NCI-H1694 (cell line): ENCODE results near the gene SYNPR.
A peak's percentile ranks its signal among the peaks of the same experiment; 100 is the strongest.
"Not testable (repeated sequence)": the region's sequence is repeated elsewhere in the genome, so short reads cannot be mapped to it uniquely, and the experiment has no call there.

Experiments
- DNase-seq: peaks from one replicate; lab custom pipeline; 2025; lab: John Stamatoyannopoulos, UW

SYNPR gene

DNA sequence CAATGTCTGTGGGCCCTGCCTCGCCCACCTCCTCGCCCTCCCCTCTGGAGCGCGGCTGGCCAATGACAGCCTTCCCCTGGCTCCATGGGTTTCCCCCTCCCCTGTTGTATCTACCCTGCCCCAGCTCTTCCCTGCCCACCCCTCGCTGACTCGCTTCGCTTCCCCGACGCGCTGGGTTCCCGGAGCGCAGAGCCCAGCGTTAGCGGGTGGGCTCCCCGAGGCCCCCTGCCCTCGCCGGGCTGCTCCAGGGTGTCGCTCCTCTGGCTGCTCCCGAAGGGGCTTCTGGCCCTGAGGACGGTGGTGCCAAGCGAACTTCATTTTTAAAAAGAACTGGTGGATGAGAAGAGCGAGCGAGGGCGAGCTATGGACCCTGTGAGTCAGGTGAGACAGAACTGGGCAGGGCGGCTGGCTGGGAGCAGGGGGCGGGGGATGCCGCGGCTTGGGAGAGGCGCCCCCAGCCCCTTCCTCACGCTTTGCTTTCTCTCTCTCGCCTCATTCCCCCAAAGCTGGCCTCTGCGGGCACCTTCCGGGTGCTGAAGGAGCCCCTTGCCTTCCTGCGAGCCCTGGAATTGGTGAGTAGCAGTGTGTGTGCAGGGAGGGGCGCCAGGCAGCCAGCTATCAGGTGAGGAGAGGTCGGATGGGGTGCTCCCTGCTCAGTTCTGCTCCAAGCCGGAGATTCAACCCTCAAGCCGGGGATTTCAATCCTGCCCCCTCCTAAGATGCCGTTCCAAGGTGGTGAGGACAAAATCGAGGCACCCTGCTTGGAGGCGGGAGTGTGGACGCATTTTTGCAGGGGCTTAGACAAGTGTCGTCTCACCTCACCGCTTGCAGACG is at the start of gene SYNPR:
TSS of gene SYNPR (plus strand) at position 138 of the 834 bp plus-strand sequence.
- DNase-seq: peak; percentile 9

DNA sequence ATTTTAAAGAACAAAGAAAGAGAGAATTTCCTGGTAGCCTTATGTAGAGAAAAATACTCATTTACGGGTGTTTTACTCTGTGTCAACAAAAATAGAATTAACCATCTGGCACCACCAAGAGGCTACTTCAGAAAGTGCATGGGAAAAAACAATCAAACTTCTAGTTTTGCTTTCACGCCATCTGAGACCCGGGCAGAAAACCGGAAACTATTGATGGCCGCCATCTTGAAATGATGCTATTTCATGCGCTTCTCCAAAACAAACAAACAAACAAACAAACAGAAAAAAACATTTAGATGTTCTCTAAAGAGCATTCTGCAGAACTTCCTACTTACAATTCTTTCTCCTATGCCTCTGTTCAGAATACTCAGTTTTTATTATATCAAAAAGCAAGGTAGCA is 49.4 kb upstream of the SYNPR start:
- peak; percentile 66 for DNase-seq

GRCh38 chr3:63230146-63230545 is 48.0 kb upstream of the SYNPR start:
- no peak for DNase-seq

DNA sequence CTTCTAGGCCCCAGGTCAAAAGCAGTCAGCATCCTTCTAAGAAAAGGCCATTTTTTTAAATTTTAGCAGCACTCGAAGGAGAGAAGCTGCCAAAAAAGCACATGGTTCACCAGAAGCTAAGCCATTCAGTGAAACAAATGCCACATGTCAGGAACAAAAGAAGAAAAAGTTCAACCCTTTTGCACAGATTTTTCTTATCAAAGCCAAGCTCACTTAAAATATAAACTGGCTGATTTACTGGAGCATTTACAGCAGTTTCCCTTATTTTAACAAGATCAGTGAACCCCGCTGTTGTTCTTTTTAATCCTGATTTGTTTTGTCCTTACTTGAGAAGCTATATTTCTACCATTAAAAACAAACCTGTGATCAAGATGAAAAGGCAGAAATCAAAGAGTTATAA is 46.5 kb upstream of the SYNPR start:
- DNase-seq: no peak

- no peak for DNase-seq
Measured at GRCh38 chr3:63232764-63233396, 45.2 kb upstream of the SYNPR start.

DNA sequence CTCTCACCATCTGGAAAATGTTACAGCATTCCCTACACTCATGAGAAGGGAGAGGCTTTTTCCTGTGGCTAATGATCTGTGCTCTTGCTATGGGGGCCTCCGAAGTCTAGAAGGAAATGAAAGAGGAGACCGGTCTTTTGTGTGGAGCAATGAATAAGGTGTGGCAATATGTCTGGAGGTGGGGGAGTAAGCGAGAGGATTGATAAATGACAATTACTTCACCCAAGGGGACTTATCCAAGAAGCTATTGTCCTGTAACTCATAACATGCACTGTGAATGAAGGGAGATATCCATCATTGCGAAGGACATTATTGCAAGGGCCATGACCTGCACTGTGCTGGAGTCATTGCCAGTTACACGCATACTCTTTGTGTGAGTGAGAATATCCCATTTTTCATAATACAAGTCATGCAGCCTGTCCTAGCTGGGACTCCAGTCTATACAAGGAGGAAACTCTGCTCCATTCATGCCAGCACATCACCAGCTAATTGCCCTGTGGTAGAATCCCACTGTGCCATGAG is 37.7 kb upstream of the SYNPR start:
- no peak for DNase-seq

DNA sequence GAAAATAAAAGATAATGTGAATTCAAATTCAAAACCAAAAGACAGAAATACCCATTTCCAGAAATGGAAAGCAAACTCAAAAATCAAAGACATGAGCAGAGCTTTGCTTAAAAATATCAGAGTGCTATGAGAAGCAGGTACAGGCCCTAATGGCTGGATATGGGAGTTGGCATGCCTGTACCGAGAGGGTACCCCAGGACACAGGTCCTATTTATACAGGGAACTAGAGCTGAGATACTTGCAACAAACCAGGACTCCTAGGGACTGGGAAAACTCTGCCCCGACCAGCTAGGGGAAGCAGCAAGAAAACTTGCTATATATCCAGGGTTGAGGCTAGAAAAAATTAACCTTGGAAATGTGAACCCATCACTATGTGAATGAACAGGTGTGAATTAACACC is 36.0 kb upstream of the SYNPR start:
- no peak for DNase-seq

GRCh38 chr3:63244486-63244885 is 33.6 kb upstream of the SYNPR start:
- no peak for DNase-seq

GRCh38 chr3:63245726-63246241 is 32.3 kb upstream of the SYNPR start:
- no peak for DNase-seq

DNA sequence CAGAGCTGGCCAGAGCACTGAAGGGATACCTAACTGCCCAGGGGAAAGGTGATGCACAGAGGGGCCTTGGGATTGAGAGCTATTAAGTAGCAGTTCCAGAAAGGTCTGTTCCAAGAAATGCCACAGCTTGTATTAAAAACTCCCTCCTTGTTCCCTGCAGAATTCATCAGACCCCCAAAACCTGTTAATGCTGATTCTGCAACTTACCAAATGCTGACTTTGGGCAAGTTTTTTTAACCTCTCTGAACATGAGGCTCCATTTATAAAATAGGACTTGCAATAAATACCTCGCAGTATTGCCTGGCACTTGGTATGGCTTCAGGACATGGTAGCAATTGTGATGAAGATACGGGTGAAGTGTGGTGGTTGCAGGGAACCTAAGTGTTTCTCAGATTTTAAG is 30.1 kb upstream of the SYNPR start:
- DNase-seq: no peak

GRCh38 chr3:63251499-63251898 is 26.6 kb upstream of the SYNPR start:
- DNase-seq: no peak

- DNase-seq: not testable (repeated sequence)
Measured at GRCh38 chr3:63255819-63256218, 22.3 kb upstream of the SYNPR start.

DNA sequence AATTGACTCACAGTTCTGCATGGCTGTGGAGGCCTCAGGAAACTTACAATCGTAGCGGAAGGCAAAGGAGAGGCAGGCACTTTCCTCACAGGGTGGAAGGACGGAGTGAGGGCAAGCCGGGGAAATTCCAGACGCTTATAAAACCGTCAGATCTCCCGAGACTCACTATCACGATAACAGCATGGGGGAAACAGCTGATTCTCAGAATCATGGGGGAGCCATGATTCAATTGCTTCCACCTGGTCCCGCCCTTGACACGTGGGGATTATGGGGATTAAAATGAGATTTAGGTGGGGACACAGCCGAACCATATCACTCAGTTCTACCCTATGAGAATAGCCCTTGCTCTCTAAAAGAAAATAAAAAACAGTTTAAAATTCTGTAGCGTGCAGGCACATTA is 13.4 kb upstream of the SYNPR start:
- no peak for DNase-seq

DNA sequence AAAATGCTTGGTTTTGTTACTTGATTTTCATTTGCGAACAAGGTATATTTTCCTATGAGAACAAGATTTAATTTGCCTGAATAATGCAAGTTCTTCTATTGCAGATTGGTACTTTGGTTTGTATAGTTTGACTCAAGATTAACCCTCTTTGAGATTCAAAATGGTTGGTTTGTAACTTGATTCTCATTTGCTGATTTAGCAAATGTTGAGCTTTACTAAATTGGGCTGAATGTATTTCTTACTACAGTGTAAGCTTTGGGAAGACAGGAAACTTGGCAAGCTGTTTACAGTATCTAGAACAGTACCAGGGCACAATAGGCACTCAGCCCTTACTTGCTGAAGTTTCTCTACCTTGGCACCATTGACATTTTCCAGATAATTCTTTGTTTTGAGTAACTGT is 3.7 kb upstream of the SYNPR start:
- DNase-seq: no peak

- no peak for DNase-seq
Measured at GRCh38 chr3:63279005-63279841, 1.1 kb downstream of the SYNPR start.

GRCh38 chr3:63287610-63288009 is 9.5 kb downstream of the SYNPR start:
- DNase-seq: no peak

DNA sequence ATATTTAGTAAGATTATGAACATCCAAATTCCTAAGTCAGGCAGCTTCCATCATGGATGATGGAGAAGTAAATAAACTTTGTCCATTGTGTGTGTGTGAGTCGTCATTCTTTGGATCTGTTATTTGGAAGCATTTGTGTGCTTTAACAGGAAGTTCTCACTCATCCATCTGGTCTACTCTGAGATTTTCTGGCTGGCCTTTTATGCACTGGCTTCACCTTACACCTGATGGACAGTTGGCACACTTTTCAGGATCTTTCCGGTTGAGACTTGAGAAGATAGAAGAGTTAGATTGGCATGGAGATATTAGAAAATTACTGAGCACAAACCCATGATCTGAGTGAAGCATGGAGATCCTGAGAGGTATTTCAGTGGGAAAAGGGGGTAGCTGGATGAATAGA is 12.6 kb downstream of the SYNPR start:
- no peak for DNase-seq

- no peak for DNase-seq
Measured at GRCh38 chr3:63294332-63294731, 16.2 kb downstream of the SYNPR start.

GRCh38 chr3:63295356-63295755 is 17.2 kb downstream of the SYNPR start:
- no peak for DNase-seq

DNA sequence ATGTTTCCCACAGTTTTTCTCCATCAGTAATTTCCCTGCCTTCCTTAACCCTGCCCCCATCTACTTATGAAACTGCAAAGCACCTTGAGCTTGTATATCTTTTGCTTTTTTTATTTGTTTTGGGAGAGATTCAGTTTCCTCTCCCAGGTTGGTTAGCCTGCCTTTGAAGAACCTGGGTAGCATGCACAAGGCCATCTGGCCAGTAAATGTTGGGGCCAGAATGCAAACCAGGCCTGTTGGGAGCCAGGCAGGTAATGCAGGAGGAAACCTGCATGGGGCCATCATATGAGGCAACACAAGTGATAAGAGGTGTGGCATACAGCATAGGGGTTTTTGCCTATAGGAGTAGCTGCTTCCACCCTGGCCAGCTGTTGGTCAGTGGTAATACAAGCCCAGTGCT is 17.7 kb downstream of the SYNPR start:
- no peak for DNase-seq

DNA sequence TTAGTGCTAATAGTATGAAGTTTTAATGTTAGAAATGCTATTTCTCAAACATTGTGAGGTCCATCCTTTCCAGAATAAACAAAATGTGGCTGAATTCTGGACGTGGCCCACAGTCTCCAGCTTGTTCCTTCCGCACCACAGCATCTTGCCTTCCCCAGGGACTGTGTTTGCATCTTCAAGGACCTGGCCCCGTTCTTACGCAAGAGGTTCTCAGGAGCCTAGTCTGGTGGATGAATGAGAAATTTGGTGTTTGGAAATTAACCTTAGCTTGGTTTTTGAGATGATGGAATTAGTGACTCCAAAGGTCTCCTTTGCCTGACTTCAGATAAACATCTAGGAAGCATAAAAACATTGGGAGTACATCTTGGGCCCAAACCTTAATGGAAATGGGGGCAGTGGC is 18.1 kb downstream of the SYNPR start:
- DNase-seq: no peak

DNA sequence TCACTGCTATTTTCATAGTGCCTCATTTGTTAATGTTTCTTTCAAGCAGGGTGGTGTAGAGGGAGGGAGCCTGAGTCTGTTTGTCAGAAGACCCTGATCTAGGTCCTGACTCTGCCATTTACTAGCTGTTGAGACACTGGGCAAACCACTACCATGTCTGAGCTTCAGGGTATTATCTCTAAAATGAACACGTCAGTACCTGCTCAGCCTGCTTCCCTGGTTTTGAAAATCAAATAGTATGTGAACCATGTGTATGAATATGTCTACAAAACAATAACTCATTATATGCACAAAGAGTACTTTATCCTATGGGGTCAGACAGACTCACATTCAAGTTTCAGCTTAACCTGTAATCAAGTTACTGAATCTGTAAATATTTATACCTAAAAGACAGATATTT is 25.1 kb downstream of the SYNPR start:
- DNase-seq: no peak
